Measurements from ENCODE around the gene SAMD3.

Gene SAMD3

GRCh38 chr6:130163266-130163665 is 59.5 kb downstream of the SAMD3 start:
- no peak for TF ChIP-seq CTCF (IDR thresholded peaks at IDR 0.05; ENCODE audit: extremely low read depth, missing control alignments)
- no peak for DNase-seq (ENCODE audit: low spot score)

- no peak for DNase-seq (ENCODE audit: low spot score)
- TF ChIP-seq CTCF (IDR thresholded peaks at IDR 0.05; ENCODE audit: extremely low read depth, missing control alignments): no peak
These were observed 60.3 kb downstream of the SAMD3 start for GRCh38 chr6:130162421-130162820.

GRCh38 chr6:130161683-130162404 is 60.9 kb downstream of the SAMD3 start:
- no peak for TF ChIP-seq CTCF (IDR thresholded peaks at IDR 0.05; ENCODE audit: extremely low read depth, missing control alignments)
- DNase-seq (ENCODE audit: low spot score): no peak

GRCh38 chr6:130159956-130160355 is 62.8 kb downstream of the SAMD3 start:
- DNase-seq (ENCODE audit: low spot score): no peak
- TF ChIP-seq CTCF (IDR thresholded peaks at IDR 0.05; ENCODE audit: extremely low read depth, missing control alignments): no peak

- TF ChIP-seq CTCF (IDR thresholded peaks at IDR 0.05; ENCODE audit: extremely low read depth, missing control alignments): no peak
- DNase-seq (ENCODE audit: low spot score): no peak
These were observed 64.2 kb downstream of the SAMD3 start for GRCh38 chr6:130158548-130158947.

GRCh38 chr6:130158056-130158455 is 64.7 kb downstream of the SAMD3 start:
- no peak for TF ChIP-seq CTCF (IDR thresholded peaks at IDR 0.05; ENCODE audit: extremely low read depth, missing control alignments)
- no peak for DNase-seq (ENCODE audit: low spot score)

GRCh38 chr6:130156908-130157307 is 65.8 kb downstream of the SAMD3 start:
- no peak for TF ChIP-seq CTCF (IDR thresholded peaks at IDR 0.05; ENCODE audit: extremely low read depth, missing control alignments)
- DNase-seq (ENCODE audit: low spot score): no peak
